Cardiac septum (tissue), 1 donor: ENCODE data around the gene MYO15B. TPM values are rescaled to one million over a fixed set of nuclear protein-coding genes. Genes with fewer than 3 reads are reported as not detected.

Experiments used
- DNase-seq: peaks from one replicate; pipeline ENCODE4 v3.0.0-alpha.2; 2020; ENCODE audit warnings: low spot score
- intact Hi-C: fragments of 100-400 bp; cut with DNase I; formaldehyde crosslinking; loops from one replicate; pipeline ENCODE4 v1.14.0; 2022
- total RNA-seq: library from RNA; stranded (reverse); fragmentation: NEBNext Ultra II Directional; extraction: Animal tissue kit (Norgen Biotek cat#: 25700); gene quantifications from one replicate; pipeline ENCODE4 v1.2.1, GENCODE V29; 2021
- donor health status: DM: no; HTN: no; CAD: no.

MYO15B gene
- total RNA-seq, 1 donor from 2014 or later = 62.8 TPM

DNA sequence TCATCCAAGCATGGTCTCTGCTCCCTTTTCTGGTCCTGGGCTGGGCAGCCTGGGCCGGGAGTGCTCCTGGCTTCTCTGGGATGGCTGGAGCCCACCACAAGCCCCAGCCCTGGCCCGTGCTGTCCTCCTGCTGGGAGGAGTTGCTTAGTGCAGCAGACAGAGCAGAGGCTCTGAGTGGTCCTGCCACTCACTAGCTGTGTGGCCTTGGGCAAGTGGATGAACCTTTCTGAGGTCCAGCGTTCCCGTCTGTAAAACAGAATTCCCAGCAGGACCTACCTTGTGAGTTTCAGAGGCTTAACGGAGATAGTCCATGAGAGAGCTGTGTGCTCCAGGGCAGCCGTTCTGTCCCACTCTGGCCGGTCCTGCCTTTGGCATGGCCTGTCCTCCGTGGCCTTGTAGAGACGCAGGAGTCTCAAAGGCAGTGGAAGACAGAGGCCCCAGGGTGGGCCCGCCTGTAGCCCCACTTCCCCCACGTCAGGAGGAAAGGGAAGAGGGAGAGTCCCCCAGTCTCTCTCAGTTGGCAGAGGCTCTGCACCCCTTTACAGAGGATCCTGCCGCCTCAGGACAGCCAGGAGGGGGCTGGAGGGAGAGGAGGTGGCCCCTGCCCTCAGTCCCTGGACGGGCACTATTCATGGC, 7.8 kb downstream of the MYO15B start:
- intact Hi-C loops = no loop called here
- no peak for DNase-seq

DNA sequence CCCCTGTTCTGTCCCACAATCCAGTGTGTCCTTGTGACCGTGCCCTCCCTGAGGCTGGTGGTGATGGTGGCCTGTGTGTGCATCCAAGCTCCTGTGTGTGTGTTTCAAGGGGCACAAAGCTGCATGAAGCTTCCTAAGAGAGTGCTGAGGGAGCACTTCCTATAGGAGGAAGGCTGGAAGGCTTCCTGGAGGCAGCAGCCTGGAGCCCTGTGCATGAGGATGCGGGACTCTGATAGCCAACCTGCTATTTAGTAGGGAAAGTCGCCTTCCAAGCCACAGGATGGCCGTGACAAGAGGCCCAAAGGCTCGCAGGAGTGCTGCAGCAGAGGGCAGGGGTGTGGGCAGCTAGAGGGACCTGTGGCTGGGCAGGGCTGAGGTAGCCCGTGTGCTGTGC, 8.3 kb downstream of the MYO15B start:
- no peak for DNase-seq
- intact Hi-C loops = no loop called here

DNA sequence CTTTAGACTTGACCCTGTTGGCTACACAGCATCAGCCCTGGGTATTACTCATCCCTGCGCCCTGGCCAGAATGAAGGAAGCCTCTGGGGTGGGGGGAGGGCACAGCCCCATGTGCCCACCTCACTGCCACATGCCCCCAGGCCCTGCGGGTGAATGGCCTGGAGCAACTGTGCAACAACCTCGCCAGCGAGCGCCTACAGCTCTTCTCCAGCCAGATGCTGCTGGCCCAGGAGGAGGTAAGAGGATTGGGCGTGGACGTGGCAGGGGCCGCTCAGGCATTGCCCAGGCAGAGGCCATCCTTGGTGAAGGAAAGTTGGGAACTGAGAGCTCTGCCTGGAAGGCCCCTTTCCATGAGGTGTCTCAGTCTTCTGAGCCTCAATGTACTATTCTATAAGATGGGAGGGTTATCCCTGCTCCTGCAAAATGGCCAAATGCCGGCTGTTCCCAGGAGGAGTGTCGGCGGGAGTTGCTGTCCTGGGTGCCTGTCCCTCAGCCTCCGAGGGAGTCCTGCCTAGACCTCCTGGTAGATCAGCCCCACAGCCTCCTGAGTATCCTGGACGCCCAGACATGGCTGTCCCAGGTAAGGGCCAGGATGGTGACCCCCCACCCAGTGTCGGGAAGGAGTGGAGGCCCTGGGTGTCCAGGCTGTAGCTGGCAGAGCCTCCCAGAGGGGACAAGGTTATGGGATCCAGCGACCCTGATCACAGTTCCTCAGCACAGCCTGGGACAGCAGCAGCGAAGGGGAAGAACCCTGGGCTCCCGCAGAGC, 8.9 kb downstream of the MYO15B start:
- no peak for DNase-seq
- intact Hi-C loops = no loop called here

DNA sequence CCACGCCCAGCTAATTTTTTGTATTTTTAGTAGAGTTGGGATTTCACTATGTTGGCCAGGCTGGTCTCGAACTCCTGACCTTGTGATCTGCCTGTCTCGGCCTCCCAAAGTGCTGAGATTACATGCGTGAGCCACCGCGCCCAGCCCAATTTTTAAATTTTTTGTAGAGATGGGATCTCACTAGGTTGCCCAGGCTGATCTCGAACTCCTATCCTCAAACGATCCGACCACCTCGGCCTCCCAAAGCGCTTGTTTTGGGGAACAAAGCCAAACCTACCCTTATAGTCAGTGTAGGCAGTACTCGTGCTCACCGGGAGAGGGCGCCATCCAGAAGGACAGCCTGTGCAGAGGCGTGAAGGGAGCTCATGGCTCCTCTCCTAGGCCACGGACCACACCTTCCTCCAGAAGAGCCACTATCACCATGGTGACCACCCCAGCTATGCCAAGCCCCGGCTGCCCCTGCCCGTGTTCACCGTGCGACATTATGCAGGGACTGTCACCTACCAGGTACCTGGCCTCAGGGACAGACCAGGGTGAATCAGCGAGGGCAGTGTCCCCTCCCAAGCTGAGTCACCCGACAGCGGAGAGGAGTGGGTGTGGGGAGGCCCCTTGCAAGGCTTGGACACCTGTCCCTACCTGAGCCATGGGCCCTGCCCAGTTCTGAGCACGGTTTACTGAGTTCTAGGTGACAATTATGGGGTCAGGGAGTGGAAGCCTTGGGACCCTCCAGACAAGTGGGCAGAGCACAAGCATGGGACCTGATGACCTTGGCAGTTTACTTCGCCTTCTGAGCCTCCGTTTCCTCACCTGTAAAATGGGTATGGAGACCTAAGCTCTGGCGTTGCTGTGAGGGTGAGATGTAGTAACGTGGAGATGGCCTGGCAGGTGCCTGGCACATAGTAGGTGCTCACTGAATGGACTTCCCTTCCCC, 13.7 kb downstream of the MYO15B start:
- intact Hi-C loops = no loop called here
- DNase-seq = no peak

DNA sequence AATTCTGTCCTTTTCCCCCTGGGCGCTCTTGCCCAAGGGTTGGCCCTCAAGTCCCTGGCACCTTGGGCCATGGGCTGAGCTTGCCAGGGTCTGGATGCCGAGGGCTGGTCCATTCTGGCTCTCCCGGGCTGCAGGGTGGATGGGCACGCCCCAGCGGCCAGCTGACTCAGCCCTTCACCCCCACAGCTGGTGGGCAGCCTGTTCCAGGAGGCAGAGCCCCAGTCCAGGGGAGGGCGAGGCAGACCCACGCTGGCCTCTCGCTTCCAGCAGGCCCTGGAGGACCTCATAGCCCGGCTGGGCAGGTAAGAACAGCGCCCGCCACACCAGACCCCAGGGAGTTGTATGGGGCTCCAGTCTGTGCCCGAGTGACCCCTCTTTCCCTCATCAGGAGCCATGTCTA, 15.0 kb downstream of the MYO15B start:
- intact Hi-C loops = no loop called here
- DNase-seq = no peak

DNA sequence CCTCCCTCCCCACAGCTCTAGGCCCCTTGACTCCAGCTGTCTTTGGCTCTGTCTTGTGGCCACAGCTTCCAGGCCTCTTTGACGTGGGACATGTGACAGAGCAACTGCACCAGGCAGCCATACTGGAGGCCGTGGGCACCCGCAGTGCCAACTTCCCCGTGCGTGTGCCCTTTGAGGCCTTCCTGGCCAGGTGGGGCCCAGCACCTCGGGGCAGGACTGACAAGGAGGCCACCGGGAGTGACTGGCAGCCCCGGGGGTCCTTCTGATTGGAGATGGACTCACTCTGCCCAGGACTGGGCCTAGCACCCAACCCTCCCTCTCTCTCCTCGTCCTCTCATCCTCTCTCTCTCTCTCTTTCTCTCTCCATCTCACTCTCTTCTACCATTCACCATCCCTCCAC, 15.5 kb downstream of the MYO15B start:
- intact Hi-C loops = no loop called here
- DNase-seq = no peak

DNA sequence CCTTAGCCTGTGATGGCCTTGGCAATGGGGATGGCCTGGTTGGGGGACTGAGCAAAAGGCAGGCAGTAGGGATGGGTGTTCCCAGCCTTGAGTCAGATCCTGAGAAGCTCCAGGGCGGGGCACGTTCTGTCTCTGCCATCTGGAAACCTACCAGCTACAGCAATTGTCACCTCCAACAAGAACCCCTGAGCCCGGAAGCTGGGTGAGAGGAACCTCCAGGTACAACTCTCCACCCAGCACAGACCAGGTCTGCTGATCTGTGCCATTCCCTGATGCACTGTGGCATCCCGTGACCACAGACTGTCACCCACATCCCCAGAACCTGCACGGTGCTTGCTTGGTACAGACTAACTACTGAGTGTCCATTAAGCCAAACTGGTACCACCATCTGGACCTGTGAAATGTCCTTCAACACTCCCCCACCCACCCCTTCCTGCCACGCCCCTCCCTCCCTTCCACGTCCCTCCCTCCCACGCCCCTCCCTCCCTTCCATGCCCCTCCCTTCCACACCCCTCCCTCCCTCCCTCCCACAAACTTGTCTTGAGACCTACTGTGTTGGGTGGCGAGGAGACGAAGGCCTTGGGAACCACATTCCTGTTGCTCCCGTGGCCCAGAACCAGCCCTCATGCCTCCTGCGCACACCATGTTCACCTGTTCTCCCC, 16.6 kb downstream of the MYO15B start:
- DNase-seq = no peak
- intact Hi-C loops = no loop called here

DNA sequence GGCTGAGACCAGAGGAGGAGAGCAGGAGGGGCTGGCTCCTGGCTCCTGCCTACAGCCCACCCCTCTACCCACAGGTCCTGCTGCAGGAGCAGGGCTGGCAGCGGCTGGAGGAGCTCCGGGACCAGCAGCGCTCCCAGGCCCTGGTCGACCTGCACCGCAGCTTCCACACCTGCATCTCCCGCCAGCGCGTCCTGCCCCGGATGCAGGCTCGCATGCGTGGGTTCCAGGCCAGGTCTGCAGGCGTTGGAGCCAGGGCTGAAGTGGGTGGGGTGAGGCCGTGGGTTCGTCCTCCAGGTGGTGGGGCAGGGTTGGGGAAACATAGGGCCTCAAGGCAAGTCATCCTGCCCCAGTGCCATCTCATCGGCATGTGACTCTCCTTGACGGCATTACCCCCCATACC, 18.2 kb downstream of the MYO15B start:
- DNase-seq = no peak
- intact Hi-C loops = no loop called here

DNA sequence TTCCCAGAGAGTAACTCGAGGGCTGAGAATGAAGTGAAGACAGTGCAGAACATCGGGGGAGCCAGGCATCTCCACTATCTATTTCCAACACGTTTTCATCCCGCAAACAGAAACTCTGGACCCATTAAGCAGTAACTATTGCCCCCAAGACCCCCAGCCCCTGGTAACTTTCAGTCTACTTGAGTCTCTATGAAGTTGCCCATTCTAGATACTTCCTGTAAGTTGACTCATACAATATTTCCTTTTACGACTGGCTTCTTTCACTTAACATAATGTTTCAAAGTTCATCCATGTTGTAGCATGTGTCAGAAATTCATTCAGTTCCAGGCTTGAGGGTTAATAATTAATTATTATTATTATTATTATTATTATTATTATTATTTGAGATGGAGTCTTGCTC, 19.5 kb downstream of the MYO15B start:
- no peak for DNase-seq
- intact Hi-C loops = no loop called here

DNA sequence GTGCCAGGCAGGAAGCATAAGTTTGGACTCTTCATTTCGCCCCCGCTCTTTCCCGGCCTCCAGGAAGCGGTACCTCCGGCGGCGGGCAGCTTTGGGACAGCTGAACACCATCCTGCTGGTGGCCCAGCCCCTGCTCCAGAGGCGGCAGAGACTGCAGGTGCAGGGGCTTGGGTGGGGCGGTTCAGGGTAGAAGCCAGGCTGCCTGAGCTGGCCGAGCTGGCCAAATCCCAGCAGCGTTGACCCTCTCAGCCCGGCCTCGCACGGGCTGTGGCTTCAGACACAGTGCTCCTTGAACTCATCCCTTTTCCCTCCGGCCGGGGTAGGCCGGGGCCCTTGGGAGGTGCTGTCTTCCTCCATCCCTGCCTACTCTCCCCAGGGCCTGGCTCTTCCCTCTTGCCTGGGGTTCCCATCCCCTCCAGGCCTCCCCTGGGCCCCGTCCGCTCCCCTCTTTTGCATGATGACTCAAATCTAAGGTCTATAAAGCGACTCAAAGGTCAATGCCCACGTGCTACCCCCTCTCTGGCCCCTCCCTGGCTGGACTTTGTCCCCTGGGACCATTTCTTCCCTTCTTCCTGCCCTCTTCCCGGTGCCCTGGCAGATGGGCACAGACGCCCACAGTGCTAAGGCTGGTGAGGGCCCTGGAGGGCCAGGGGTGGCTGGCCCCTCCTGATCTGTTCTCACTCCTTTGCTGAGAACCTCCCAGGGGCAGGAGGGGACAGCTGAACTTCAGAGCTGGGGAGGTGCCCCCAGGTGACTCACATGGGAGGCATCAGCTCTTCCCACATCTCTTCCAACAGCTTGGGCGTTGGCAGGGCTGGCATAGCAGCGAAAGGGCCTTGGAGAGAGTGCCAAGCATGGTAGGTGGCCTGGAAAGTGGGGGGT, 22.7 kb downstream of the MYO15B start:
- DNase-seq = no peak
- intact Hi-C loops = no loop called here

DNA sequence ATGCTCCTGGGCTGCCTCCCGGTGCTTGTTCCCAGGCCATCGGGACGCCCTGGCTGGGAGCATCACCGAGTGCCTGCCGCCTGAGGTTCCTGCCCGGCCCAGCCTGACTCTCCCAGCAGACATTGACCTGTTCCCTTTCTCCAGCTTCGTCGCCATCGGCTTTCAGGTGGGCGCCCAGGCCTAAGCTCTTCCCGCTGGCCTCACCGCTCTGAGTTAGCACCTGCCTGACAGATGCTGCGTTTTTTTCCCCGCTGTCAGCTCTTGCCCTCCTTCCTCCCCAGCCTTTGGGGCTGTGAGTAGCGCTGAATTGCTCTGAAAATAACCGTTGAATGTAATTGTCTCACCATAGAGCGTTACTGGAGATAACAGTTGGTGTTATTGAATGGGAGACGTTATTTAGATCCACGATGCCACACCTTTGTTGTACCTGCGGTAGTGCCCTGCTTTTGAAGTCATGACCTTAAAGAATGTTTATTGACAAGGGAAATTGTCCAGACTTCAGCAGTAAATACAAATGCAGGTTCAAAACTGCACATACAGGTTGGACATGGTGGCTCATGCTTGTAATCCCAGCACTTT, 24.3 kb downstream of the MYO15B start:
- intact Hi-C loops = no loop called here
- no peak for DNase-seq

DNA sequence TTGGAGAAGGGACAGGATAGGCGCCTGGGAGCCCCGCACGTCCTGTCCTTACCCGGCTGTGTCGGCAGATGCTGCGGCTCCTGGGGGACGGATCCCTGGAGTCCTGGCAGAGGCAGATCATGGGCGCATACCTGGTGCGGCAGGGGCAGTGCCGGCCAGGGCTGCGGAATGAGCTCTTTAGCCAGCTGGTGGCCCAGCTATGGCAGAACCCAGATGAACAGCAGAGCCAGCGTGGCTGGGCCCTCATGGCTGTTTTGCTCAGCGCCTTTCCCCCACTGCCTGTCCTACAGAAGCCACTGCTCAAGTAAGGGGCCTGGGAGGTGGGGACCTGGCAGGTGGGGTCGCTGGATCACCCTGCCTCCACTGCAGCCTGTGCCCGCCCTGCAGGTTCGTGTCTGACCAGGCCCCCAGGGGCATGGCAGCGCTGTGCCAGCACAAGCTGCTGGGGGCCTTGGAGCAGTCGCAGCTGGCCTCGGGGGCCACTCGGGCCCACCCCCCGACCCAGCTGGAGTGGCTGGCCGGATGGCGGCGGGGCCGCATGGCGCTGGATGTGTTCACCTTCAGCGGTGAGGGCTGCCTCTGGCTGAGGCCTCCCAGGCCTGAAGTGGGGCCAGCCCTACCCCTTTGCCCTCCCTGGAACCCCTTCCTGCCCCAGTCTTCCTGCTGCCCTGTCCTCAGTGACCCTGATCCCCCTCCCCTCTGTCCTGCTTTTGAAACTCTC, 25.5 kb downstream of the MYO15B start:
- no peak for DNase-seq
- intact Hi-C loops = no loop called here

DNA sequence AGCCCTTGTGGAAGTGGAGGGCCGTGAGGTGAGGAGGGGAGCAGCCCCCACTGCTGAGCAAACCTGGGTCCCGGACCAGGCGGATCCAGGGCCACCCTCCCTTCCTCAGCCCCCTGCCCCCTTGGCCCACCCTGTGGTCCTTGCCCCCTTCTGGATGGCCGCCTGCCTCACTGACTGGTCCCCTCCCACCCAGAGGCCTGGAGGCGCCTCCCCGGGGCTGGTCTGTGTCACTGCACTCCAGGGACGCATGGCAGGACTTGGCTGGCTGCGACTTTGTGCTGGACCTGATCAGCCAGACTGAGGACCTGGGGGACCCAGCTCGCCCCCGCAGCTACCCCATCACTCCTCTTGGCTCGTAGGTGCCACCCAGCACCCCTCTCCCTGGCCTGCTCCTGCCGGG, 26.4 kb downstream of the MYO15B start:
- intact Hi-C loops = no loop called here
- no peak for DNase-seq

DNA sequence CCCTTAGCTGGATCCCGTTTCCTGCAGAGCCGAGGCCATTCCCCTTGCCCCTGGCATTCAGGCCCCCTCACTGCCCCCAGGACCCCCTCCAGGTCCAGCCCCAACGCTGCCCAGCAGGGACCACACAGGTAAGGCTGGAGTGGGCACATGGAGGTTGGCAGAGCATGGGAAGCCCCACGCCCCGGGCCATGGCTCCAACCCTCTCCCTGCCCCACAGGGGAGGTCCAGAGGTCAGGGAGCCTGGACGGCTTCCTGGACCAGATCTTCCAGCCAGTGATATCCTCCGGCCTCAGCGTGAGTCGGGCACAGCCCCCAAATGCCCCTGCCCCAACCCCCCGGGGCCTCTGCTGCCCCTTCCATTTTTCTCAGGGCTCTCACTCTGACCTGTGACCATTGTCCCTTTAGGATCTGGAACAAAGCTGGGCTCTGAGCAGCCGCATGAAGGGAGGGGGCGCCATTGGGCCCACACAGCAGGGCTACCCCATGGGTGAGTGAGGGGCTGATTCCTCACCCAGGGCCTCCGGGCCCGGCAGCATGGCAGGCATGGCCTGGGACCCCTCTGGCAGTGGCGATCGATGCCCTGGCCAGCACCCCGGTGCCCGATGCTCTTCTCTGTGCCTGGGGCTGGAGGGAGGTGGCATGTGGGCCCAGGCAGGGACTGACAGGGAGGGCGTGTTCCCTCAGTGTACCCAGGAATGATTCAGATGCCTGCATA, 27.1 kb downstream of the MYO15B start:
- no peak for DNase-seq
- intact Hi-C loops = no loop called here

DNA sequence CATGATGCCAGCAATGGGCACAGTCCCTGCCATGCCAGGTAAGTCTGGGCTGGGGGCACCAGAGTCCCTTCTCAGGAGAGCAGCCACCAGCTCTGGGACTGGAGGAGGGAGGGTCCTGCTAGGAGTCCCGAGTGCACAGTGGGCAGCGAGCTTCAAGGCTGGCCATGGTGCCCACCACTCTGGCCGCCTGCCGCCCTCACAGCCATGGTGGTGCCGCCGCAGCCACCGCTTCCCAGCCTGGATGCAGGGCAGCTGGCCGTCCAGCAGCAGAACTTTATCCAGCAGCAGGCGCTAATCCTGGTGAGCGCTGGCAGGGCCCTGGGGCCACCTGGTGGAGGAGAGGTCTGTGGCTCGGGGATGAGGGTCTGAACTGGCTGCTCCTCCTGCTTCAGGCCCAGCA, 27.7 kb downstream of the MYO15B start:
- intact Hi-C loops = no loop called here
- DNase-seq = no peak

DNA sequence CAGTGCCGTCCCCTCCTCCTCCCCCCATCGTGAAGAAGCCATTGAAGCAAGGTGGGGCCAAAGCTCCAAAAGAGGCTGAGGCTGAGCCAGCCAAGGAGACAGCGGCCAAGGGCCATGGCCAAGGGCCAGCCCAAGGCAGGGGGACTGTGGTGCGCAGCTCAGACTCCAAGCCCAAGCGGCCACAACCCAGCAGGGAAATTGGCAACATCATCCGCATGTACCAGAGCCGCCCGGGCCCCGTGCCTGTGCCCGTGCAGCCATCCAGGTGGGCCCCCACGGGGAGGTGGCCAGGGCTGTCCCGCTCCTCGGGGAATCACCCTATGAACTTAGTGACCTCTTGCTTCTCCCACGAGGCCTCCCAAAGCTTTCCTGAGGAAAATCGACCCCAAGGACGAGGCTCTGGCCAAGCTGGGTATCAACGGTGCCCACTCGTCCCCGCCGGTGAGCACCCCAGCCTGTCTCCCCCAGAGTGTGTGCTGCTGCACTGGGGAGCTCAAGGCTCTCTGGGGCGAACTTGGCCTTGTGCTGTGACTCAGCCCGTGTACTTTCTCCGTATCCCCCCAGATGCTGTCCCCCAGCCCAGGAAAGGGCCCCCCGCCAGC, 29.0 kb downstream of the MYO15B start:
- DNase-seq = no peak
- intact Hi-C loops = no loop called here

DNA sequence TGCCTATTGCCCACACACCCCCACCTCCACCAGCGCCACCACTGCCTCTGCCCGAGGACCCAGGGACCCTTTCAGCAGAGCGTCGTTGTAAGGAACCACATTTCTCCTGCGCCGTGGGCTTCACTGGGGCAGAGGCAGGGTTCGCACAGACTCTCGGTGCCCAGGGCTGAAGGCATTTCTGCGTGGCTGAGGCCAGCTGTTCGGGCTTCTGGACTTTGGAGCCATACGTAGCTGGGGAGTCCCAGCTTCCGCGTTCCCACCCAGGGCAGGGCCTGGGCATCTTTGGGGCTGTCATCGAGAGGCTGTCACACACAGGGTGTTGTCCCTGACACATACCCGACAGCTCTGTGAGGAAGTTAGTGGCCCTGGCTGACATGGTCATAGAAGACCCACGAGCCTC, 29.6 kb downstream of the MYO15B start:
- intact Hi-C loops = no loop called here
- no peak for DNase-seq
